ENCODE results near the gene SLAIN1.

Gene SLAIN1

GRCh38 chr13:77811981-77812380, 114.5 kb downstream of the SLAIN1 start:
- no peak overlapping the region for H3K9ac ChIP-seq (ENCODE audit: low read depth, low read length)
- H3K4me1 ChIP-seq (ENCODE audit: control insufficient read depth, insufficient read depth, low read length) = no peaks in the 10 kb centered on the region
- no peaks in the 10 kb centered on the region for H3K27me3 ChIP-seq (ENCODE audit: control insufficient read depth, insufficient read depth, low read length)
- no peaks in the 10 kb centered on the region for H3K36me3 ChIP-seq (ENCODE audit: control insufficient read depth, insufficient read depth, low read length)
- H3K9me3 ChIP-seq (ENCODE audit: control insufficient read depth, insufficient read depth, low read length) = no peaks in the 10 kb centered on the region
- H3K4me3 ChIP-seq (ENCODE audit: low read depth, low read length) = no peak overlapping the region
